Lower leg skin (tissue), 3 donors: Measurements from ENCODE around the gene GJB2.

Source experiments
- POLR2A ChIP-seq, 2 donors: fragments of 450-650 bp; IDR thresholded peaks; one replicate each; pipeline ENCODE4 v1.6.1; 2016 to 2017; ENCODE audit warnings: antibody characterized with exemption in 2 of 2, mild to moderate bottlenecking in 1 of 2, moderate library complexity in 1 of 2
- TF ChIP-seq, protein P1 (sequence below), 3 donors: fragments of 450-650 bp; IDR thresholded peaks; one replicate each; pipeline ENCODE4 v1.5.1; 2016; ENCODE audit warnings: antibody characterized with exemption in 3 of 3, mild to moderate bottlenecking in 3 of 3, moderate library complexity in 2 of 3

DNA sequence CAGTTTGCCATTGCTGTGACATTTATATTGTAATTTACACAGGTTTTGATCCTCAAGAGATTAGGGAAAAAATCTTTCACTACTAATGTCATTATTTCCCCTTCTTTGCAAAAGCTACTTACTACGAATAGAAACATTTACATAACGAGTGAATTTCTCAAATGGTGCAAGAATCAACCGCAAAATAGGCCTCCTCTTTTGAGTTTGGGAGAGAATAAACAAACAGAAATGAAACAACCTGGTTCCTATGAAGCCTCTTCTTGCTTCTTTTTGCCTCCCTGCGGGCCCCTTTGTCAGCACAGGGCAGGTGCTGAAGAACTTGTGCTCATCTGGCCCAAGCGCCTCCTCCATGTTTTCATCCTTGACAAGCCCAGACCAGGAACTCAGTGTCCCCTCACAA is 21.8 kb downstream of the GJB2 start:
- TF ChIP-seq, protein P1, sequence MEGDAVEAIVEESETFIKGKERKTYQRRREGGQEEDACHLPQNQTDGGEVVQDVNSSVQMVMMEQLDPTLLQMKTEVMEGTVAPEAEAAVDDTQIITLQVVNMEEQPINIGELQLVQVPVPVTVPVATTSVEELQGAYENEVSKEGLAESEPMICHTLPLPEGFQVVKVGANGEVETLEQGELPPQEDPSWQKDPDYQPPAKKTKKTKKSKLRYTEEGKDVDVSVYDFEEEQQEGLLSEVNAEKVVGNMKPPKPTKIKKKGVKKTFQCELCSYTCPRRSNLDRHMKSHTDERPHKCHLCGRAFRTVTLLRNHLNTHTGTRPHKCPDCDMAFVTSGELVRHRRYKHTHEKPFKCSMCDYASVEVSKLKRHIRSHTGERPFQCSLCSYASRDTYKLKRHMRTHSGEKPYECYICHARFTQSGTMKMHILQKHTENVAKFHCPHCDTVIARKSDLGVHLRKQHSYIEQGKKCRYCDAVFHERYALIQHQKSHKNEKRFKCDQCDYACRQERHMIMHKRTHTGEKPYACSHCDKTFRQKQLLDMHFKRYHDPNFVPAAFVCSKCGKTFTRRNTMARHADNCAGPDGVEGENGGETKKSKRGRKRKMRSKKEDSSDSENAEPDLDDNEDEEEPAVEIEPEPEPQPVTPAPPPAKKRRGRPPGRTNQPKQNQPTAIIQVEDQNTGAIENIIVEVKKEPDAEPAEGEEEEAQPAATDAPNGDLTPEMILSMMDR (IDR thresholded peaks at IDR 0.05): no peak
- TF ChIP-seq POLR2A (IDR thresholded peaks at IDR 0.05): no peak
